Kidney (tissue), 14 donors: Measurements from ENCODE around the gene CYS1. TPM values are rescaled to one million over a fixed set of nuclear protein-coding genes. Genes with fewer than 3 reads are reported as not detected.

Source experiments
- DNase-seq, 5 donors: peaks; one replicate each; pipeline ENCODE4 v3.0.0-alpha.2; 2013 to 2020
- FAIRE-seq: peaks from 2 replicates; lab custom pipeline; 2012; peaks lifted over from hg19 to GRCh38; lab: Jason Lieb, UNC
- H3K27ac ChIP-seq, 2 donors: one replicate each; pipeline ENCODE4 v1.7.0; 2013; ENCODE audit warnings: low read depth in 2 of 2, low read length in 2 of 2, inconsistent platforms in 1 of 2
- H3K27me3 ChIP-seq: one replicate; pipeline ENCODE4 v1.7.1; 2013; ENCODE audit warnings: low read length, inconsistent platforms; ENCODE audit not compliant: control insufficient read depth, insufficient read depth
- H3K36me3 ChIP-seq, 3 donors: one replicate each; pipeline versions ENCODE4 v1.7.0 to v1.7.1; 2013; ENCODE audit warnings: low read length in 3 of 3, control low read depth in 1 of 3, inconsistent platforms in 1 of 3; ENCODE audit not compliant: insufficient read depth in 3 of 3, control insufficient read depth in 2 of 3
- H3K4me1 ChIP-seq, 3 donors: one replicate each; pipeline versions ENCODE4 v1.7.0 to v1.7.1; 2013; ENCODE audit warnings: low read length in 3 of 3, inconsistent platforms in 1 of 3, low read depth in 1 of 3; ENCODE audit not compliant: control insufficient read depth in 2 of 3, insufficient read depth in 2 of 3
- H3K4me3 ChIP-seq, 3 donors: one replicate each; pipeline versions ENCODE4 v1.7.0 to v1.8.1; 2013; ENCODE audit warnings: low read length in 3 of 3, control low read depth in 1 of 3, inconsistent platforms in 1 of 3
- H3K9ac ChIP-seq, 3 donors: one replicate each; pipeline versions ENCODE4 v1.7.0 to v1.7.1; 2013; ENCODE audit warnings: low read length in 3 of 3, control low read depth in 1 of 3, inconsistent platforms in 1 of 3
- H3K9me3 ChIP-seq, 3 donors: one replicate each; pipeline versions ENCODE4 v1.7.0 to v1.7.1; 2013; ENCODE audit warnings: low read length in 3 of 3, control low read depth in 1 of 3, inconsistent platforms in 1 of 3; ENCODE audit not compliant: control insufficient read depth in 2 of 3, insufficient read depth in 1 of 3
- CTCF ChIP-seq: IDR thresholded peaks from 3 replicates; pipeline ENCODE4 v1.5.1; 2012; ENCODE audit warnings: mild to moderate bottlenecking, moderate library complexity, borderline replicate concordance; ENCODE audit not compliant: insufficient read depth; ENCODE audit errors: extremely low read depth
- intact Hi-C: fragments of 100-400 bp; cut with DNase I; formaldehyde crosslinking; loops from one replicate; pipeline ENCODE4 v1.11.1; 2022
- polyA plus RNA-seq: library from polyadenylated mRNA; stranded (reverse); fragments of 350-450 nt; fragmentation: Illumina TruSeq; extraction: RNeasy Lipid Tissue Mini Kit (QIAGEN cat#74804); gene quantifications from one replicate; pipeline ENCODE4 v1.2.3, GENCODE V29; 2014; ENCODE audit warnings: low read depth, low replicate concordance; ENCODE audit not compliant: insufficient read depth
- total RNA-seq: library from RNA; stranded (reverse); fragmentation: NEBNext Ultra II Directional; extraction: Animal tissue kit (Norgen Biotek cat#: 25700); gene quantifications from one replicate; pipeline ENCODE4 v1.2.1, GENCODE V29; 2021
- donor health status: control.
- donor health status: control.
- donor health status: control.
- donor health status: control.
- donor health status: control.
- donor health status: DM: yes; HTN: yes; CAD: no.
- donor health status: Normal renal cell carcinoma (clear cell type).

Gene CYS1
- total and polyA plus RNA-seq, 2 donors from 2014 or later: 245 to 276 TPM

GRCh38 chr2:10039658-10040410 lies 40.4 kb downstream of the CYS1 start:
- no peak for FAIRE-seq
- Histone ChIP-seq H3K4me3 (no peak overlapping the region), H3K36me3 (no peaks in the 10 kb centered on the region), H3K9ac (peak overlapping the region in 1 of 3 donors; percentile 40), H3K4me1 (peaks cover 0 to 39% (median 35%) of the 10 kb centered on the region in 3 donors), H3K9me3 (no peaks in the 10 kb centered on the region), H3K27me3 (no peaks in the 10 kb centered on the region), H3K27ac (peak overlapping the region in 1 of 2 donors; percentile 43)
- TF ChIP-seq CTCF: peak; percentile 16
- intact Hi-C loops: no loop called here
- peak in 2 of 5 donors; percentile 32 to 72 for DNase-seq

DNA sequence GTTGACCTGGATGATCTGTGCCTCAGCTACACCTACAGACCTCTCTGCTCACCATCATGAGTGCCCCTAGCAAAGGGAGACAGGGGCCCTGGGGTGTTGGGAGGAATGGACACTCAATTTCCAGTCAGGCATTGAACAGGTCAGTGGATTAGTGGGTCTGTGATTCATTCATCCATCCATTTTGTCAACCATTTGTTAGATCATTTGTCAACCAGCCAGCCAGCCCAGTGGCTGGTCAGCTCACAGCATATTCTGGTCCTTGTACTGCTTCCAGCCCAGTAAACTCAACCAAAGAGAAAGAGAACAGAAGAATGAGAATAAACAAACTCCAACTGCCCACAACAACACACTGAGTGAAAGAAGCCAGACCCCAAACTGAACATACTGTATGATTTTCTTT lies 41.5 kb downstream of the CYS1 start:
- H3K4me1 ChIP-seq: peaks cover 0 to 39% (median 35%) of the 10 kb centered on the region in 3 donors
- H3K9me3 ChIP-seq: no peaks in the 10 kb centered on the region
- no peak overlapping the region for H3K9ac ChIP-seq
- no peaks in the 10 kb centered on the region for H3K36me3 ChIP-seq
- no peak for TF ChIP-seq CTCF
- intact Hi-C loops: no loop called here
- peak in 1 of 5 donors; percentile 29 for DNase-seq
- no peaks in the 10 kb centered on the region for H3K27me3 ChIP-seq
- H3K27ac ChIP-seq: no peak overlapping the region
- no peak for FAIRE-seq
- no peak overlapping the region for H3K4me3 ChIP-seq

GRCh38 chr2:10038123-10038522 lies 42.1 kb downstream of the CYS1 start:
- no peak for TF ChIP-seq CTCF
- H3K4me3 ChIP-seq: no peak overlapping the region
- no peaks in the 10 kb centered on the region for H3K27me3 ChIP-seq
- no peaks in the 10 kb centered on the region for H3K9me3 ChIP-seq
- intact Hi-C loops: no loop called here
- DNase-seq: peak in 2 of 5 donors; percentile 30 to 65
- H3K36me3 ChIP-seq: no peaks in the 10 kb centered on the region
- H3K9ac ChIP-seq: no peak overlapping the region
- H3K4me1 ChIP-seq: peaks cover 0 to 39% (median 35%) of the 10 kb centered on the region in 3 donors
- FAIRE-seq: no peak
- peak overlapping the region in 1 of 2 donors; percentile 19 for H3K27ac ChIP-seq
